ENCODE measurements around the gene SEMA7A.

Gene SEMA7A

DNA sequence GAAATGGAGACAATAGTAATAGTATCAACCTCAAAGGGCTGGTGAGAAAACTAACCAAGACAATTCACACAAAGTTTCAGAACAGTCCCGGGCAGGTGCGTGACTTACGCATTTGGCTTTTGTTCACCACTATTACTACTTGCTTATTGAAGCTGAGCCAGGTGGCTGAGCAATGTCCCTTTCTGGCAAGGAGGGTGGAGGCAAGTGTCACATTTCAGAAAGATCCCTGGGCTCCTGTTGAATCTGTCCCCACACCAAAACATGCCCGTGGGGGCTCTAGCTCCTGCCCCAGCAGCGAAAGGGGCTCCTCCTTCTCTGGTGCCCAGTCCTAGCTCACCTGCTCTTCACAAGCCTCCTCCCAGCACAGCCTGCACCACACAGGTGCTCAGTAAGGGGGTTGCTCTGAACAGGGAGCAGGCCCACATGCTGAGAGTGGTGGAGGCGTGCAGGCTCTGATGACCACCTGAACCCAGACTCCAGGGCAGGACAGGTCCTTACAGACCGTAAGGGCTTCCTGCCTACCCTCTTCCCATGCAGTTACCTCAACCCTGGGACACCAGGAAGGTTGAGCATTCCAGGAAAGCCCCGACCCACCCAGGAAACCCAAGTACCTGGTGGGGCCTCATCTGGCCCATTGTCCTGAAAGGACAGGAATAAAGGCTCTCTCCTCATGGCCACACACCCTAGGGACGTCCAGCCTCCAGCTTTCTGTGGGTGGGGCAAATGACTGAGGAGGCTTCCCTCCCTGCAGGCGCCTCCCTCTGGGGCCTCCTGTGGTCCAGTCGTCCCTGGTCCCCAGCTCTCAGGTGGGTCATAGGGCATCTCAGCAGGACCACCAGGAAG, 32.6 kb downstream of the SEMA7A start:
- TF ChIP-seq SIN3A (IDR thresholded peaks at IDR 0.05; ENCODE audit: borderline replicate concordance, insufficient read depth, low read length) = no peak
- TF ChIP-seq TAF1 (IDR thresholded peaks at IDR 0.05; ENCODE audit: borderline replicate concordance, insufficient read depth, low read length) = no peak
- no peak for TF ChIP-seq REST (IDR thresholded peaks at IDR 0.05; ENCODE audit: insufficient read depth in 1 of 2, low read depth in 2 of 2, low read length in 2 of 2)
- TF ChIP-seq FOXP2 (optimal IDR thresholded peaks at IDR 0.05; ENCODE audit: borderline replicate concordance, extremely low read depth, extremely low read length, insufficient read depth) = no peak
- no peak for TF ChIP-seq POLR2AphosphoS5 (IDR thresholded peaks at IDR 0.05; ENCODE audit: low read depth, low read length)

- TF ChIP-seq TAF1 (IDR thresholded peaks at IDR 0.05; ENCODE audit: borderline replicate concordance, insufficient read depth, low read length) (no peak), REST (IDR thresholded peaks at IDR 0.05; ENCODE audit: insufficient read depth in 1 of 2, low read depth in 2 of 2, low read length in 2 of 2) (no peak), FOXP2 (optimal IDR thresholded peaks at IDR 0.05; ENCODE audit: borderline replicate concordance, extremely low read depth, extremely low read length, insufficient read depth) (no peak), SIN3A (IDR thresholded peaks at IDR 0.05; ENCODE audit: borderline replicate concordance, insufficient read depth, low read length) (no peak), POLR2AphosphoS5 (IDR thresholded peaks at IDR 0.05; ENCODE audit: low read depth, low read length) (no peak)
Observed at GRCh38 chr15:74400313-74400860, 33.4 kb downstream of the SEMA7A start.

DNA sequence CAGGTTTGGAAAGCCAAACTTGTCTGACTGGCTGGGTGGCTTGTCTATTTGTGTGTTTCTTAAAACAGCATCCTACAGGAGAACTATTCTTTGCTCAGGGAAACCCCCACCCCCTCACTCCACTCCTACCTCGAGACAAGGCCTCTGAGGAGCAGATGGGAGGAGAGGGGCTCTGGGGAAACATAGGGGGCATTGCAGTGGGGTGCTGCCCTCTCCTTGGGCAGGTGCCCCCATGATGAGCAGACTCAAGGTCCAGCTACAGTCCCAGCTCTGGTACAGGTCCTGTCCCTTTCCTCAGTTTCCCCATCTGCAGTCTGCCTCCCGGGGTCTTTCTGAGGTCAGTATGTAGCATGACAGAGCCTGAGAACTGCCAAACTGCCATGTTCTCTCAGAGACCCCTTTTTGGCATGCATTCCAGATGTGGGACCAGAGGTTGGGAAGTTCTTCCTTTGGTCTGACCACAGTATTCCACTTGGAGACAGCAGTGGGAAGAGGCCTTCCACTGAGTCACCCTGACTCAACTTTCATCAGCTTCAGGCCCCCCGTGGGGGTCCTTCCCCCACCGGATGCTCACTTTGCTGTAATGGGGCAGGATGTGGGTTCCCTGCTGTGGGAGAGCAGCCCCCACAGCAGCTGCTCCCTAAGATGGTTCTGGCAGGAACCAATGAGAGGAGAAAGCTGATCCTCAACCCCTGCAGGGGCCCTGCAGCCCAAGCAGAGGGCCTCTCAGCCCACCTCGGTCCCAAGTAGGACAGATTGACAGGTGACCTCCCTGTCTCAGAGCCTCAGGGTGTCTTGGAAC, 34.0 kb downstream of the SEMA7A start:
- TF ChIP-seq FOXP2 (optimal IDR thresholded peaks at IDR 0.05; ENCODE audit: borderline replicate concordance, extremely low read depth, extremely low read length, insufficient read depth) (no peak), SIN3A (IDR thresholded peaks at IDR 0.05; ENCODE audit: borderline replicate concordance, insufficient read depth, low read length) (no peak), TAF1 (IDR thresholded peaks at IDR 0.05; ENCODE audit: borderline replicate concordance, insufficient read depth, low read length) (no peak), REST (IDR thresholded peaks at IDR 0.05; ENCODE audit: insufficient read depth in 1 of 2, low read depth in 2 of 2, low read length in 2 of 2) (no peak), POLR2AphosphoS5 (IDR thresholded peaks at IDR 0.05; ENCODE audit: low read depth, low read length) (no peak)

- TF ChIP-seq FOXP2 (optimal IDR thresholded peaks at IDR 0.05; ENCODE audit: borderline replicate concordance, extremely low read depth, extremely low read length, insufficient read depth) (no peak), TAF1 (IDR thresholded peaks at IDR 0.05; ENCODE audit: borderline replicate concordance, insufficient read depth, low read length) (no peak), POLR2AphosphoS5 (IDR thresholded peaks at IDR 0.05; ENCODE audit: low read depth, low read length) (no peak), REST (IDR thresholded peaks at IDR 0.05; ENCODE audit: insufficient read depth in 1 of 2, low read depth in 2 of 2, low read length in 2 of 2) (no peak), SIN3A (IDR thresholded peaks at IDR 0.05; ENCODE audit: borderline replicate concordance, insufficient read depth, low read length) (no peak)
Observed at GRCh38 chr15:74399100-74399499, 34.7 kb downstream of the SEMA7A start.
